Lower leg skin (tissue), 3 donors: Measurements from ENCODE around the gene SLC2A11.

ENCODE experiments used
- POLR2A ChIP-seq, 2 donors: fragments of 450-650 bp; IDR thresholded peaks; one replicate each; pipeline ENCODE4 v1.6.1; 2016 to 2017; ENCODE audit warnings: antibody characterized with exemption in 2 of 2, mild to moderate bottlenecking in 1 of 2, moderate library complexity in 1 of 2
- TF ChIP-seq, protein P1 (sequence below), 3 donors: fragments of 450-650 bp; IDR thresholded peaks; one replicate each; pipeline ENCODE4 v1.5.1; 2016; ENCODE audit warnings: antibody characterized with exemption in 3 of 3, mild to moderate bottlenecking in 3 of 3, moderate library complexity in 2 of 3

DNA sequence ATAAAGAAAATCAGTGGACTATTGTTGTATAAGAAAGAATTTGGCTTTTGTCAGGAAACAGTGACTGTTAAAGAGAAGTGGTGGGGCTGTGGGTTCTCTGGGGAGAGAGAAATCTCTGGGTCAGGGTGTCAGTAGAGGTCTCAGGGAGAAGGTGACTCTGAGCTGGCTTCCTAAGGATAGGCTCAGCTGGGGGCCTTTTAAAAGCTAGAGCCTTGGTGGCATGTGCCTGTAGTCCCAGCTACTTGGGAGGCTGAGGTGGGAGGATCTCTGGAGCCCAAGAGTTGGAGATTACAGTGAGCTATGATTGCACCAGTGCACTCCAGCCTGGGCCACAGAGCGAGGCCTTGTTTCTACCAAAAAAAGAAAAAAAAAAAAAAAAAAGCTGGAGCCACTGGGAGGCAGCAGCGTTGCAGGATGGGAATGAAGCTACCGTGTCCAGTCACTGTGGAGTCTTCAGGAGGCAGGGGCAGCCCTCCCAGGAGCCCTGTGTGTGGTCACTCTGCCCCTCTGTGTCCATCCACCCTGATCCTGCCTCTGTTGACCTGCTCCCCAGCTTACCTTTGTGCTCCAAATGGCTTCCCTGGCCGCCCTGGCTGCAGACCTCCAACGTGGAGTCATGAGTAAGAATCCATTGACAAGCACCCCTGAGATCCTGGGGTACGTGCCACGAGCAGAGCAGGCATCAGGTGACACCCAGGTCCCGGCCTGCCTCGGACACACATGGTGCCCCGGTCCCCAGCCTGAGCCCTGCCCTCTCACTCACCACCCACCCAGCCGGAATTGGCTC, 31.1 kb downstream of the SLC2A11 start:
- TF ChIP-seq, protein P1, sequence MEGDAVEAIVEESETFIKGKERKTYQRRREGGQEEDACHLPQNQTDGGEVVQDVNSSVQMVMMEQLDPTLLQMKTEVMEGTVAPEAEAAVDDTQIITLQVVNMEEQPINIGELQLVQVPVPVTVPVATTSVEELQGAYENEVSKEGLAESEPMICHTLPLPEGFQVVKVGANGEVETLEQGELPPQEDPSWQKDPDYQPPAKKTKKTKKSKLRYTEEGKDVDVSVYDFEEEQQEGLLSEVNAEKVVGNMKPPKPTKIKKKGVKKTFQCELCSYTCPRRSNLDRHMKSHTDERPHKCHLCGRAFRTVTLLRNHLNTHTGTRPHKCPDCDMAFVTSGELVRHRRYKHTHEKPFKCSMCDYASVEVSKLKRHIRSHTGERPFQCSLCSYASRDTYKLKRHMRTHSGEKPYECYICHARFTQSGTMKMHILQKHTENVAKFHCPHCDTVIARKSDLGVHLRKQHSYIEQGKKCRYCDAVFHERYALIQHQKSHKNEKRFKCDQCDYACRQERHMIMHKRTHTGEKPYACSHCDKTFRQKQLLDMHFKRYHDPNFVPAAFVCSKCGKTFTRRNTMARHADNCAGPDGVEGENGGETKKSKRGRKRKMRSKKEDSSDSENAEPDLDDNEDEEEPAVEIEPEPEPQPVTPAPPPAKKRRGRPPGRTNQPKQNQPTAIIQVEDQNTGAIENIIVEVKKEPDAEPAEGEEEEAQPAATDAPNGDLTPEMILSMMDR (IDR thresholded peaks at IDR 0.05), result no peak
- TF ChIP-seq POLR2A (IDR thresholded peaks at IDR 0.05), result no peak
